OCI-M1 (cell line): ENCODE data around the gene FXYD7.
"Not testable (repeated sequence)": the region's sequence is repeated elsewhere in the genome, so short reads cannot be mapped to it uniquely, and the experiment has no call there.

Source experiments
- DNase-seq: peaks from one replicate; lab custom pipeline; 2025; lab: John Stamatoyannopoulos, UW

FXYD7 gene

DNA sequence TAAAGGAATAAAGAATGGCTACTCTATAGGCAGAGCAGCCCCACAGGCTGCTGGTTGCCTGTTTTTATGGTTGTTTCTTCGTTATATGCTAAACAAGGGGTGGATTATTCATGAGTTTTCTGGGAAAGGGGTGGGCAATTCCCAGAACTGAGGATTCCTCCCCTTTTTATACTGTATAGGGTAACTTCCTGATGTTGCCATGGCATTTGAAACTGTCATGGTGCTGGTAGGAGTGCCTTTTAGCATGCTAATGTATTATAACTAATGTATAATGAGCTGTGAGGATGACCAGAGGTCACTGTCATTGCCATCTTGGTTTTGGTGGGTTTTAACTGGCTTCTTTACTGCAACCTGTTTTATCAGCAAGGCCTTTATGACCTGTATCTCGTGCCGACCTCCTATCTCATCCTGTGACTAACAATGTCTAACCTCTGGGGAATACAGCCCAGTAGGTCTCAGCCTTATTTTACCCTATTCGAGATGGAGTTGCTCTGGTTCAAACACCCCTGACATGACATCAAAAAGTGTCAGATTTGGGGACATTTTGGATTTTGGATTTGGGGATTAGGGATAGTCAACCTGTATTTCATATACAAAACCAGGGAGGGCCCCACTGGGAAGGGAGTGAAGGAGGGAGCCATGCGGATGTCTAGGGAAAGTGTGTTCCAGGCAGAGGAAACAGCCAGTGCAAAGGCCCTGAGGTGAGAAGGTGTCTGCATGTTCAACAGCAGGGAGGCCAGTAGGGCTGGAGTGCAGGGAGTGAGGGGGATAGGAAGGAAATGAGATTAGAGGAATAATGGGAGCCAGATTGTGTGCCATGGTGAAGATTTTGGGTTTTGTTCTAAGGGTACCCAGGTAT lies 22.4 kb downstream of the FXYD7 start:
- no peak for DNase-seq

DNA sequence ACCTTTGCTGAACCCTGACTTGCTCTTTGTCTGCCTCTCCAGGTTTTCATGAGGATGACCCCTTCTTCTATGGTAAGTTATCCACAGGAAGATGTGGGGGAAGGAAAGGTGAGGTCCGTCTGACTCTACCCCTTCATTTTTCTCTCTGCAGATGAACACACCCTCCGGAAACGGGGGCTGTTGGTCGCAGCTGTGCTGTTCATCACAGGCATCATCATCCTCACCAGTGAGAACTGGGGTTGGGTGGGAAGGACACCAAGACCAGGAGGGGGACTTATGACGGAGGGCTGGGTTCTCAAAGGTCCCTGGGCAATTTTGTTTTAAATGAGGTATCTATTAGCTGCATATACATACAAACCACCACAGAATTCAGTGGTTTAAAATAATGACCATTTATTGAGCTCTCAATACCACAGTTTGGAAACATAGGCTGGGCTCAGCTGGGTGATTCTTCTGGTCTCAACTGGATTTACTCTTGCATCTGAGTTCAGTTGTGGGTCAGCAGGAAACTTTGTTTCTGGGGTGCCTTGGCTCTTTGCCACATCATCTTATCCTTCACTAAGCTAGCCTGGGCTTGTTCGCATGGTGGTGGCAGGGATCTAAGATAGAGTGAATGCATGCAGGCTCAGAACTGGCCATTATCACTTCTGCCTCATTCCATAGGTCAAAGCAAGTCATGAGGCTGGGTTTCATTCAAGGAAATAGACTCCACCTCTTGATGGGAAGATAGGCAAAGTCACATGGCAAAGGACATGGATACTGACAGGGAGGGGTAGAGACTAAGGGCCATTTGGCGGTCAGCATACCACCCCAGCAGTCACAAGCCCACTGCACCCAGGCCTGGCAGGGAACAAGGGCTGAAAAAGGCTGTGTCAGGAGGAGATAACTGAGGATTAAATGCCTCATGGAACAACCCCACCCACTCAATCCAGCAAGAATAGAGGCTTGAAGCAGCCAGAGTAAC lies 23.3 kb downstream of the FXYD7 start:
- peak; percentile 69 for DNase-seq

DNA sequence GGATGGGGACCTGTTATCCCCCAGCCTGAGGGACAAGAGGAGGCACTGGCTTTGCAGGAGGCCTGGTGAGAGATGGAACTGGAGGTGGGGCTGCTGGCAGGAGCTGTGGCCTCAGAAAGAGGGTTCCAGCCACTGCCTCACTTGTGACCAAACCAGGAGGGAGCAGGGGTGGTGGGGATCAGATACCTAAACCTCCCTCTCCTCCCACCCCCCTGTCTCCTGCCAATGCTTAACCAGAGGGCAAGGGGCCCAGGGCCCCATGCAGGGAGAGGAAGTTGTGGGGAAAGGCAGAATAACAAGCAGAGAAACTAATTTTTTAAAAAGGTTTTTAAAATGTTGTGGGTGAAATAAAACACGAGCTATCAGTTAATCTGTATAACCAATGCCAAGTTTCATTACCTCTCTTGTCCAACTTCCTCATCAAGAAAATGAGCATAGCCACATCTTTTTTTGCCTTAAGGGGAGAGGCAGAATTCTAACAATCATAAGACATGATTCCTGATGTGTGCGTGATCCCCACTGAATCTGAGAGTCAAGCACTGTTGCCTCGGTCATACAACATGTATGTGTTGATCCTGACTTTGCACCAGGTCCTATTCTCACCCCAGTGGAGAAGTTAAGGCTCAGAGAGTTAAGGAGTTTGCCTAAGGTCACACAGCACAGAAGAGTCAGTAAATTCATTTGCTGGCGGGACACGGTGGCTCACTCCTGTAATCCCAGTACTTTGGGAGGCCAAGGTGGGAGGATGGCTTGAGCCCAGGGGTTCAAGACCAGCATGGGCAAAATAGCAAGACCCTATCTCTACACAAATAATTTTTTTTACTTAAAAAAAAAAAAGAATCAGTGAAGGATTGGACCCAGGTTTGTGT lies 24.4 kb downstream of the FXYD7 start:
- DNase-seq = peak; percentile 75

DNA sequence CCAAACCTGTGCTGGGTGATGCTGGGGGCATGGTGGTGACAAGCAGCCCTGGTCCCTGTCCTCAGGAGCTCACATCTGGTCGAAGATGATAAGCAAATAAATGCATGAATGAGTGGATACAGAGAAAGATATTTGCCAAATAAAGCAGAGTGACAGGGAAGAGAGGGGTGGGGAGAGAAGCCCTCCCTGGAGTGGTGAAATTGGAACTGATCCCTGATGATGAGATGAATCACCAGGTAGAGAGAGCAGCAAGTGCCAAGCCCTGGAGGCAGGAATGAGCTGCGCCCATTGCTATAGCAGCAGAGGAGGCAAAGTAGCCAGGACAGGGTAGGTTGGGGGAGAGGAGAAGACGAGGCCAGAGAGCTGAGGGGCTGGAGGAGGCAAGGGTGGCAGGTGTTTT lies 25.1 kb downstream of the FXYD7 start:
- DNase-seq = no peak

DNA sequence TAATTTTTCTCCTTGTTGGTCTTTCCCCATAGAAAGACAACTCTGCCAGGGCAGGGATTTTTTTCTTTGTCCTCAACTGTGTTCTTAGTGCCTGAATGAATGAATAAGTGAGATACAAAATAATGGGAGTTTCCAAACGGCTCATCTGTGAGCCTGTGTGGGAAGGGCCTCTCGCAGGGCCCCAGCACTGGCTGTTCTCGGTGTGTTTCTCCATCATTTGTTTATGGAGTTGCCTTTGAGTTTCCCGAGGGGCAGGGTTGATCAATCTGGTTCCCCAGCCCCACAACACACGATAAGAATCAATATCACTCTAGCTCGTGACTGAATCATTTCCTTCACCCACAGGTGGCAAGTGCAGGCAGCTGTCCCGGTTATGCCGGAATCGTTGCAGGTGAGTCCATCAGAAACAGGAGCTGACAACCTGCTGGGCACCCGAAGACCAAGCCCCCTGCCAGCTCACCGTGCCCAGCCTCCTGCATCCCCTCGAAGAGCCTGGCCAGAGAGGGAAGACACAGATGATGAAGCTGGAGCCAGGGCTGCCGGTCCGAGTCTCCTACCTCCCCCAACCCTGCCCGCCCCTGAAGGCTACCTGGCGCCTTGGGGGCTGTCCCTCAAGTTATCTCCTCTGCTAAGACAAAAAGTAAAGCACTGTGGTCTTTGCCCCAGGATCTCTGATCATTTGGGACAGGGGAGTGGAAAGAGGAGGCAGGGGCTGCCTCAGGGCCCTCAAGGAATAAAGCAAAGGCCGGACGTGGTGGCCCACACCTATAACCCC lies 26.4 kb downstream of the FXYD7 start:
- DNase-seq = no peak

DNA sequence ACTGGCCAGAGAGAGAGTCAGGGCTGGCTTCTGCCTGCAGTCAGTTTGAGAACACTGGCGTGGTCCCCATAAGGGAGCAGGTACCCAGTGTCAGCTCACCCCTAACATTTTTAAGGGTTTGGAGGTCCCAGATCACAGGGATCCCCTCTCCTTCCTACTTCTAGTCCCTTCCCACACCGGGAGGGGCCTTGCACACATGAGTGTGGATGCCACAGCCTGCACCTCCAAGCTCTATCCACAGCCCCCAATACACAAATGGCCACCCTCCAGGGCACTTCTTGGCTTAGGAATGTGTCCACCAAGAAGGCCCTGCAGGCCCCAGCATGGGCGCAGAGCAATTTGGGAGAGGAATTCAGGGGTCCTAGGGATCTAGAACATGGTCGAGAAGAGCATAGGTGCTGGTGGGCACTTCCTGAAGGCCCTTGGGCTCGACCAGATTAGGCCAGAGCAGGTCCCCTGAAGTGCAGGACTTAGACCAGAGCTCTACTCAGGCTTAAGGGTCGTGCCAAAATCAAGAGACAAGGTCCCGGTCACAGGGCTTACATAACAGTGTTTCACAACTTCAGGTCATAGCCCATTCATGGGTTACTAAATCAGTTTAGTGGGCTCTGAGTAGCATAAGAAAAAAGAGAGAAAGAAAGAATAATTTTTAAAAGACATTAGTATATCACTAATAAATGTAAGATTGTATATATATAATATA lies 27.5 kb downstream of the FXYD7 start:
- DNase-seq = no peak

DNA sequence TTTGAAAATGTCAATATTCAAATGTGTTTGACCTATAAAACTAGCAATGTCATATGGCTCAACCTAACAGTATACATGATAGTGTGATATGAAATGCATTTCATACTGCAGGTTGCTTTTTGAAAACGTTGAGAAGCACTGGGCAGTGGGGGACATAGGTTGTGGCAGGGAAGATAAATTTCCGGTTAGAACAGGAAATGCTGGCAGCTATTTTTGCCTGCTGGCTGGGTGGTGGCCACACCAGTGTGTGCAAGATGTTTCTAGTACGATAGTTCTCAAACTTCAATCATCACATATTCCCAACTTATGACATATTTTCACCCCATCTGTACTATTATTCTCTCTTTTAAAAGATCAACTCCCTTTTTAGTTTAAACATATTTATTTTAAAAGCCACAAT lies 28.7 kb downstream of the FXYD7 start:
- DNase-seq = no peak

DNA sequence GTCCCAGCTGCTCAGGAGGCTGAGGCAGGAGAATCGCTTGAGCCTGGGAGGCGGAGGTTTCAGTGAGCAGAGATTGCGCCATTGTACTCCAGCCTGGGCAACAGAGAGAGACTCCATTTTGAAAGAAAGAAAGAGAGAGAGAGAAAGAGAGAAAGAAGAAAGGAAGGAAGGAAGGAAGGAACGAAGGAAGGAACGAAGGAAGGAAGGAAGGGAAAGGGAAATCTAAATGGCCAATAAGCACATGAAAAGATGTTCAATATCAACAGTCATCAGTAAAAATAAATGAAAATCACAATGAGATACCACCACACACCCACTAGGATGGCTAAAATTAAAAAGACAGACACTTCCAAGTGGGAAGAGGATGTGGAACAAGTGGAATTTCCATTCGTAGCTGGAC lies 31.2 kb downstream of the FXYD7 start:
- no peak for DNase-seq

DNA sequence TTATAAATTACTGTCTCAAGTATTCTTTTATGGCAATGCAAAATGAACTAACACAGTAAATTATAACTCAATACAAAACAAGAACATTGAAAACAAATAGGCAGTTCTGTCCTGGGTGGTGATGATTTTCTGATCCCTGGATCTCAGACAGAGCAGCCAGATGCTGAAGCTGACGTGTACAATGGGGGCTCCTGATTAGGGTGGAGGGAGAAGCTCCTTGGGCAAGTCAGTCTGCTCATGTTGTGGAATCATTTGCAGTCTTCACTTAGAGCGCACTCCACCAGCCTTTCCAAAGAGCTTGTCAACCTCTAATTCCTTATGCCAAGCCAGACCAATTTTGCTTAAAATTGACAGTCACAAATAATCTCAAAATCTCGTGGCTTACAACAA lies 33.1 kb downstream of the FXYD7 start:
- DNase-seq = no peak

DNA sequence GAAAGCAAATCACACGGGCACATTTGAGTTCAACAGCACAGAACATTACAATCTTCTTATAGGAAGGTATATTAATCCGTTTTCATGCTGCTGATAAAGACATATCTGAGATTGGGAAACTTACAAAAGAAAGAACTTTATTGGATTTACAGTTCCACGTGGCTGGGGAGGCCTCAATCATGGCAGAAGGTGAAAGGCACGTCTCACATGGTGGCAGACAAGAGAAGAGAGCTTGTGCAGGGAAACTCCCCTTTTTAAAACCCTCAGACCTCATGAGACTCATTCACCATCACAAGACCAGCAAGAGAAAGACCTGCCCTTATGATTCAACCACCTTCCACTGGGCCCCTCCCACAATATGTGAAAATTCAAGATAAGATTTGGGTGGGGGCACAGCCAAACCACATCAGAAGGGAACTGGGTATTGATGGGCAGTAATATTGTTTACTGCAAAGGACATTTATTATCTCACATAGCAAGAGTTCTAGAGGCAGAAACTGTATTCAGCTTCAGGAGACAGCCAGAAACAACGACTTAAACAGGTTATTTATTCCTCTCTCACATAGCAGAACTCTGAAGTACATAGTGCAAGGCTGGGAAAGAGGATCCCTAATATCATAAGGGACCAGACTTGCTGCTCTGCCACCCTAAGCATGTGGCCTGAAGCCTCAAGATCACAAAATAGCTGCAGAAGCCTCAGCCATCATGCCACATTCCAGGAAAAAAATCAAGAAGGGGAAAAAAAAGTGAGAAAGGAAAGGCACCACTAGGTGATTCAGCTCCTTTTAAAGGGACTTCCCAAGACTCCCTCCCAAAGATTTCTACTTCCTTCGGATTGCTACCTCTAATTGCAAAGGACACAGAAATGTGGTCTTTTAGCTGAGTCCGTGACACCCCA lies 34.6 kb downstream of the FXYD7 start:
- DNase-seq = peak; percentile 54

DNA sequence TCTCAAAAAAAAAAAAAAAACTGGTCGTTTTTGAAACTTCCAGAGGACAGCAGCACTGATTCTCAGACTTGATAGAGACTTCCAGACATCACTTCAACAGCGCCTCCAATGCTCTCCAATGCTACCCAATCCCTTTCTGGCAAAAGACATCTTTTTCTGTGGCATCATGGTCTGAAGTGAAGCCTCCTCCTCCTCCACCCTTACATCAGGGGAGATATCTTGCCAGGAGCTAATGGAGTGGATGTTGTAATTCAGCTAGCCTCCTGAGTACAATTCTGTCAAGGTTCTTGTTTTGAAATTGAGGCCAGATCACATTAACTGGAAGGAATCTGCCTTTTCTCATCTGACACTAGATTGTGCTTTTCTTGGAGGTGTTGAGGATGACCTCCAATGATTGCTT lies 35.6 kb downstream of the FXYD7 start:
- no peak for DNase-seq

DNA sequence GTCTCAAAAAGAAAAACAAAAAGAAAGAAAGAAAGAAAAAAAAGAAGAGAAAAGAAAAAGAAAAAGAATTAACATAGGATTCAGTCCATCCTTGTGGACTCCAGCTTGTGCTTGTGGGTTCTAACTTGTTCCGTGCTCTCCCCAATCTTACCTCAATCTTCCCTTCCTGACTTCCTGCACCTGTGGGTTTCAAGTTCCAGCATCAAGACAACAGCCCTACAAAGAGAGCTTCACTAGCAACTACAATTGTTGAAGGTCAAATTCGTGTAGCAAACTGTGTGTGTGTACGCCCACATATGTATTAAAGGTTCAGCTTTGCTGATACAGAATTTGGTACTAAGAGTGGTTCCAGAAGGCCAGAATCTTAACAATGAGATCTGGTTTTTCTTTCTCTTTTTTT lies 36.8 kb downstream of the FXYD7 start:
- no peak for DNase-seq

DNA sequence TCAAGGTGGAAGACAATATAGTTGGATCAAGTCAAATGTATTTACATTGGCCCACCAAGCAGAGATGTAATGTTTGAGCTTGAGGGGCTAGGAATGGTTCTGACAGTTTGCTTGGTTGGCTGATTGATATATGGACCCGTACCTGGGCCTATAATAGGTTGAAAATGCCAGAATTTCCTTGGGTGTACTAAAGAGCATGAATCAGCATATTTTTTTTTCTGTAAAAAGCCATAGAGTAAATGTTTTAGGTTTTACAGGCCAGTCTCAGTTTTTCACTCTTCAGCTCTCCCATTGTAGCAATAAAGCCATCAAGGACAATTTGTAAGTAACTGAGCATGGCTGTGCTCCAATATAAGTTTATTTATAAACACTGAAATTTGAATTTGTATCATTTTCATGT lies 38.3 kb downstream of the FXYD7 start:
- DNase-seq = no peak

DNA sequence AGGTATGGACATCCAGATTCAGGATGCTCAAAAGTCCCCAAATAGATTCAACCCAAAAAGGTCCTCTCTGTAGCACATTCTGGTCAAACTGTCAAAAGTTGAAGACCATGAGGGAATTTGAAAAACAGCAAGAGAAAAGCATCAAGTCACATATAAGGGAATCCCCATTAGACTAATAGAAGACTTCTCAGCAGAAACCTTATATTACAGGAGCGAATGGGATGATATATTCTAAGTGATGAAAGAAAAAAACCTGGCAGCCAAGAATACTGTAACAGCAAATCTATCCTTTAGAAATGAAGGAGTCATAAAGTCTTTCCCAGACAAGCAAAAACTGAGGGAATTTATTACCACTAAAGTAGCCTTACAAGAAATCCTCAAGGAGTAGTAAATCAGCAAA lies 41.2 kb downstream of the FXYD7 start:
- no peak for DNase-seq

DNA sequence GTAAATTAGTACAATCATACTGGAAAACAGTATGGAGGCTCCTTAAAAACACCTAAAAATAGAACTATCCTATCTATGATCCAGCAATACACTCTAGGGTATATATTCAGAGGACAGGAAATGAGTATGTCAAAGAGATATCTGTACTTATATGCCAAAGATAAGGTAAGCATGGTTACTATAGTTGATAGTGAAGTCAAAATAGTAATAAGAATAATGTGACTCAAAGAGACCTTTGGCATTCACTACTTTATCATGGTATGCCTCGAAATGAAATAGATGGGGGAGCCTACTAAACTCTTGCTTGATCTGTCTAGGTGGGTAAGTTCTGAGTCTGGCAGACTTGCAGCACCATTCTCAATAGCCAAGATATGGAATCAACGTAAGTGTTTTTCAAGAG lies 41.8 kb downstream of the FXYD7 start:
- no peak for DNase-seq

DNA sequence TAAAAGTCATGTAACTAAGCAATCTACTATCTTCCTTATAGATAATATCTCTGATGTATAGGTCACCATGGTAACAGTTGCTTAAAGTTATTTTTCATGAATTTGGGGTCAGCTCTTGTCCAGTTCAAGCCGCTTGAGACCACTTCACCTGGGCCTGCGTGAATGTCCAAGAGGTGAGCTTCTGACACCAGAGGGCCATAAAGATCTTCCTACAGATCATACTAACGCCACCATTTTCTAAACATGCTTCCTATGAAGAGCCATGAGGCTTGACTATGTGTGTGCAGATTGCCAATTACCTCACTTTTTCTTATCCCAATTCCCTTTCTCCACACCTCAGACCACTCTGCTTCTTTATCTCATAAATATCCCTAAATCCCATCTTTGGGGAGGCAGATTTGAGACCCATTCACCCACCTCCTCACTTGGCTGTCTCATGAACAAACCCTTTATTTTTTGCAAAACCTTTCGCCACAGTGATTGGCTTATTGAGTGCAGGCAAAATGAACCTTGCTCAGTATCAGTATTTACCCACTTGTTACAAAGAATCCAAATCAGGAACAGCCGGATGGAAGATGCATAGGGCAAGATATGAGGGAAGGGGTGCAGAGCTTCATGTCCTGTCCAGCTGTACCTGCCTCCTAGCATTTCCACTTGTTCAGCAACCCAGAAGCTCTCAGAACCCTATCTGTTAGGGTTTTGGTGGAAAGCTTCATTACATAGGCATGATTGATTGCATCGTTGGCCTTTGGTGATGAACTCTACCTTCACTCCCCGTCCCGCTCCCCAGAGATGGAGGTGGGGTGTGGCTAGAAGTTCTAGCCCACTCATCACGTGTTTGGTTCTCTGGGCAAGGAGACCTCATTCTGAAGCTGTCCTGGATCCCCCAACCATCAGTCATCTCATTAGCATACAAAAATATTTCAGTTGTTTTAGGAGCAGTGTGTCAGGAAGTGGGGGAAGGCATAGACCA lies 51.2 kb downstream of the FXYD7 start:
- DNase-seq = no peak

DNA sequence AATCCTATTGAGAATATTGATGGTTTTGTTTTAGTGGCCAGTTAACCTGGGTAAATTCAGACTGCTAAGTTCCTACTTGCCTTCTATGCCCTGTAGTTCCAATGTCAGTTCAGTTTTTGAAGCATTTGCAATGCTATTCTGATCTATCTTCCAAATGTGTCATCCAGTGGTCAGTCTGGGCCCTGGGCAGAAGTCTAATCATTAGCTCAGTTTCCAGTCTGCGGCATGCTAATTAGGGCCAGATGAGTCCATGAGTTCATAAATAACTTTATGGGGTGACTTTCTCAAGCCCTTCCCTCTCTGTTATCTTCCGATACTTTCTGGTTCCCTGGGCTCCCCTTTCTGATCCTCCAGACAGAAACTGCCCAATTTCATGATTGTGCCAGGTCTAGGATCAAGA lies 52.8 kb downstream of the FXYD7 start:
- no peak for DNase-seq

DNA sequence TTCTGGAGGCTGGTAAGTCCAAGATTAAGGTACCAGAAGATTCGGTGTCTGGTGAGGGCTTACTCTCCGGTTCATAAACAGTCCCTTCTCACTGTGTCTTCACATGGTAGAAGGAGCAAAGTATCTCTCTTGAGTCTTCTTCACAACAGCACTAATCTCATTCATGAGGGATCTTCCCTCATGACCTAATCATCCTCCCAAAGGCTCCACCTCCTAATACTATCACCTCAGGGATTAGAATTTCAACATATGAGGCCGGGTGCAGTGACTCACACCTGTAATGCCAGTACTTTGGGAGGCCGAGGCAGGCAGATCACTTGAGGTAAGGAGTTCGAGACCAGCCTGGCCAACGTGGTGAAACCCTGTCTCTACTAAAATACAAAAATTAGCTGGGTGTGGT lies 53.8 kb downstream of the FXYD7 start:
- not testable (repeated sequence) for DNase-seq
